ENCODE measurements around the gene SNX7. TPM values are rescaled to one million over a fixed set of nuclear protein-coding genes. Genes with fewer than 3 reads are reported as not detected.

Gene SNX7
- total RNA-seq: 38.0 and 44.2 TPM in 2 replicates

DNA sequence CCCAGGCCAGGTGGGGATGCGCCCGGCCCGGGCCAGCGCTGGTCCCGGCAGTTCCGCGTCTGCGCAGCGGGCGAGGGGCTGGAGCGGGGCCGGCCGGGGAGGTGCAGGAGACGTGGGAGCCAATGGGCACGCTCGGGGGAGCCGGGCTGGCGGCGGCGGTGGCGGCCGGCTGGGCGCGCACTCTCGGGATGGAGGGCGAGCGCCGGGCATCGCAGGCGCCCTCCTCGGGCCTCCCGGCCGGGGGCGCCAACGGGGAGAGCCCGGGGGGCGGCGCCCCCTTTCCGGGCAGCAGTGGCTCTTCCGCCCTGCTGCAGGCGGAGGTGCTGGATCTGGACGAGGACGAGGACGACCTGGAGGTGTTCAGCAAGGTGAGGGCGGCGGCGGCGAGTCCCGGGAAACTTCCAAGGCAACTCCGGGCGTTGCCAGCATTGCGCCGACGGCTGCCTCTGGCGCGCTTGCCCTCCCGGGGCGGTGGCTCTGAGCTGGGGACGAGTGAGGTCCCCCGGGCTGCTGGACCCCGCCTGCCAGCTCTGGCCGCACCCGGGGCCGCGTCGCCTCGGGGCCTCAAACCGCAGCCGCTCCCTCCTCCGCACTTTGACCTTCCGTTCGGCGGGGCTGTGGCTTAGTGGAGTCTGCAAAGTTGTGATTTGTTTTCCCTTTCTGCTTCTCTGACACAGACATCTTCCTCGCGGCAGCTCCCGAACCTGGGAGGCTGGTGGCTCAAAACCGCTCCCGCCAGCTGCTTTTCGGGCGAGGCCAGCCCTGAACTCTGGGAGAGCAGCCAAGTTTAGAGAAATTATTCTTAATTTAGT is at the start of gene SNX7:
TSS of gene SNX7 (plus strand) at position 178 of the 812 bp plus-strand sequence. CDS start at position 189, 11 bp downstream.

